Measurements from ENCODE around the gene ETFA.

ETFA gene

DNA sequence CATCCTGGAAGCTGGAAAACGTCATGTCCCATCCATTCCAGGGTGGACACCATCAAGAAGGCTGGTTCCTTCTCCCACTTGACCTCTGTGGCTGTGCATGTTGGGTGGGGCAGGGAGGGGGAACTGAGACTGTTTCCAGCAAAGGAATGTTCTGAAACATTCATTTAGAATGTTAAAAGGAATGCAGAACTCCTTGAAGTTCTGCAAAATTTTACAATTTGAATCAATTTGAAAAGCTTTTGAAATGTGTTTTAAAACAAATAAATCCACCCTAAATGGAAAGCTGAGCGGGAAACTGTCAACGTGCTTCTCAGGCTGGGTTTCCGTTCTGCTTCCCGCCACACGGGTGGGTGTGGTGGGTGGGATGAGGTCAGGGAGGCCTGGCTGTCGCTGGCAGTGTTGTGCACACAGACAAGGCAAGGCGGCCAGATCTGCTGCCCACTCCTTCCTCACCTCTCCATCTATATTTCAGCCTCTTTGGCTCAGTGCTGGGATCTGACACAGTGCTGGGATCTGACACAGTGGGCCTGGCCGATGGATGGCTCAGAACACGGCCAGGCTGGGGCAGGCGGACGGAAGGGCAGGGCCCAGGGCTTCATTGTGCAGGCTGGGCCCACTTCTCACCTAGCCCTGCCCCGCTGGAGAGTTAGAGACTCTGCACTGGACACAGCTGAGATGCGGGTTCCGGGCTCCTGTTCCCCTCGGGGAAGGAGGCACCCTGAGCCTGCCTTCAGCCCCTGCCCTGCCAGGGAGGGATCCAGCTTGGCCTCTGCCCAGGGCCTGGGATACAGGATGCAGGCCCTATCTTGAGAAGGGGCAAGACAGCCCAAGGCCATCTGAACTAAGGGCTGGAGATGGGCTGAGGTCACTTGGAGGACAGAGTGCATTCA, 141.1 kb downstream of the ETFA start:
- no peak for DNase-seq (ENCODE audit: low spot score)

DNA sequence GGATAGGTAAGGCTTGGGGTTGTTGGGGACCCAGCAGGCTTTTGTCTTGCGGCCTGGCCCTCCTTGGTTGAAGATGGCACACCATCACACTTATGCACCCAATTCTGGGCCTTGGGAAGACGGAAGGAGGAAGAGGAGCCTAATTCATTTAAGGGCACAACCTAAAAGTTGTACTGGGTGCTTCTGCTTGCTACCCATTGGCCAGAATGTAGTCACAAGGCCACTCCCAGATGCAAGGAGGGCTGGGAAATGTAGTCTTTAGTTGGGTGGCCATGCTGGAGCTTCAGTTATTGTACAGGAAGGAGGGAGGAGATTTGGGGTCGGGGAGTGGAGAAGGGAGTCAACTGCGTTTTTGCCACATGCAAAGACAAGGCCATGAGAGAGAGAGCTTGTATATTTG, 142.3 kb downstream of the ETFA start:
- no peak for DNase-seq (ENCODE audit: low spot score)

DNA sequence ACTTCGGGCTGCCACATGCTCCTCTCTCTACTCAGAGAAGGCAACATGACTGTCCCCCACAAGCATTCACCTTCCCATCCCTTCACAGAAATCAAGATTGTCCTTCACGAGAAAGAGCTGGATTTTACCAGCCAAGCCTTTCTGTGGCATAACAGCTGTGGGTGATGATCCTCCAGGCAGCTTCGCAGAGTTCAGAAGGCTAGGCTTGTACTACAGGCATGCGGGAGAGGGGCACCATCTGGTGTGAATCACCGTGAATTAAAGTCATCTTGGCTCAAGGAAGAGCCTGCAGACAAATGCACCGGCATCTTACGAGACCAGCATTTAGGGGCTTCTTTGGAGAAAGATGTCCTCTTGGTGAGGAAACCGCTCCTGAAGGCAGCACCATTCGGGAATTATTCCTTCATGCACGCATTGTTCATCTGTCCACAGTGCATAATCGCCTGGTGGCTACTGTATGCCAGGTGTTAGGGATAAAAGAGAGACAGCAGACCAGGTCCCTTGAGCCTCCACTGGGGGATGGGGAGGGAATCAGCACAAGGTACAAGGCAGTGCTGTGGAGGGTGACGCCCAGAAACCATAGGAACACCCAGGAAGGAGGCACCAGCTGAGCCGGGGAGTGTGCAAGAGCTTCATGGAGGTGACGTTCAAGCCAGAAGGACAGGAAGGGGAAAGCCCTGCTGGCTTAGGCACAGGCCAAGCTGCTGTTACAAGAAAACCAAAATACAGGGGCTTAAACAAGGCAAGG, 142.9 kb downstream of the ETFA start:
- no peak for DNase-seq (ENCODE audit: low spot score)

DNA sequence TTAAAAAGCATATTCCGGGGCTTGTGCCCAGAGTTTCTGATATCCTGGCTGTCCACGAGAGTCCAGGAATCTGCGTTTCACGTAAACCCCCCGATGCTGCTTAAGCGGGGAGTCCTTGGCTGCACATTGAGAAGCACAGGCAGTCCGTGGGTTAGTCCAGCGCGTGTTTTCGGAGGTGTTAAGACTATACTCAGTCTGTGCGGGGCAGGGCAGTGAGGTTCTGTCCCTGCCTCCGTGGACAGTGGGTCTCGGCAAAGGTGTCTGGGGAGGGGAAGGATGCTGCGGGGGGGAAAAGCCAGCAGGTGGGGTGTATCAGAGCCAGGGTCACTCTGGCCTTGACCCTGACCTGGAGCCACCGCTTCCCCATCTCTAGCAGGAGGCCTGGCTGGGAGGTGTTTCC, 145.3 kb downstream of the ETFA start:
- DNase-seq (ENCODE audit: low spot score), result no peak

All from COLO829 (cell line).